ENCODE data around the gene GSTT4. TPM values are rescaled to one million over a fixed set of nuclear protein-coding genes. Genes with fewer than 3 reads are reported as not detected.
"Not testable (repeated sequence)": the region's sequence is repeated elsewhere in the genome, so short reads cannot be mapped to it uniquely, and the experiment has no call there.

GSTT4 gene
- total RNA-seq, 1 donor: not detected

- DNase-seq (ENCODE audit: low read depth); H3K4me3 ChIP-seq (ENCODE audit: low read depth, low read length): not testable (repeated sequence)
Measured at GRCh38 chr22:23986538-23987178, 18.6 kb downstream of the GSTT4 start.

- DNase-seq (ENCODE audit: low read depth); H3K4me3 ChIP-seq (ENCODE audit: low read depth, low read length): not testable (repeated sequence)
Measured at GRCh38 chr22:23986089-23986488, 19.2 kb downstream of the GSTT4 start.

- no peak overlapping the region for H3K4me3 ChIP-seq (ENCODE audit: low read depth, low read length)
- DNase-seq (ENCODE audit: low read depth): peak; percentile 47
- TF ChIP-seq CTCF (IDR thresholded peaks at IDR 0.05; ENCODE audit: insufficient read depth, low read depth, low read length): peak; percentile 74
Measured at GRCh38 chr22:23984430-23984829, 20.8 kb downstream of the GSTT4 start.

- DNase-seq (ENCODE audit: low read depth); H3K4me3 ChIP-seq (ENCODE audit: low read depth, low read length): not testable (repeated sequence)
Measured at GRCh38 chr22:23980567-23980966, 24.7 kb downstream of the GSTT4 start.

- DNase-seq (ENCODE audit: low read depth); H3K4me3 ChIP-seq (ENCODE audit: low read depth, low read length): not testable (repeated sequence)
Measured at GRCh38 chr22:23979557-23980240, 25.6 kb downstream of the GSTT4 start, which contains the start of gene GSTT2. TSS of gene GSTT2 (plus strand) at chr22:23980134.

- not testable (repeated sequence) for DNase-seq (ENCODE audit: low read depth); H3K4me3 ChIP-seq (ENCODE audit: low read depth, low read length)
Measured at GRCh38 chr22:23977304-23977703, 27.9 kb downstream of the GSTT4 start.

GRCh38 chr22:23974836-23975352, 30.4 kb downstream of the GSTT4 start:
- not testable (repeated sequence) for H3K4me3 ChIP-seq (ENCODE audit: low read depth, low read length); DNase-seq (ENCODE audit: low read depth)

- not testable (repeated sequence) for DNase-seq (ENCODE audit: low read depth); H3K4me3 ChIP-seq (ENCODE audit: low read depth, low read length)
Measured at GRCh38 chr22:23974345-23974744, 30.9 kb downstream of the GSTT4 start, which contains the start of gene DDT. TSS of gene DDT (minus strand) at chr22:23974441. CDS start at chr22:23974414, 27 bp downstream.

GRCh38 chr22:23971927-23972326, 33.3 kb downstream of the GSTT4 start:
- H3K4me3 ChIP-seq (ENCODE audit: low read depth, low read length); DNase-seq (ENCODE audit: low read depth): not testable (repeated sequence)

- no peak for TF ChIP-seq CTCF (IDR thresholded peaks at IDR 0.05; ENCODE audit: insufficient read depth, low read depth, low read length)
- H3K4me3 ChIP-seq (ENCODE audit: low read depth, low read length): no peak overlapping the region
- no peak for DNase-seq (ENCODE audit: low read depth)
Measured at GRCh38 chr22:23970816-23971486, 34.3 kb downstream of the GSTT4 start.

- no peak overlapping the region for H3K4me3 ChIP-seq (ENCODE audit: low read depth, low read length)
- no peak for DNase-seq (ENCODE audit: low read depth)
- TF ChIP-seq CTCF (IDR thresholded peaks at IDR 0.05; ENCODE audit: insufficient read depth, low read depth, low read length): no peak
Measured at GRCh38 chr22:23970201-23970641, 35.0 kb downstream of the GSTT4 start.

All from fibroblast of villous mesenchyme (primary cell).